ENCODE results near the gene CCDC149.

DNA sequence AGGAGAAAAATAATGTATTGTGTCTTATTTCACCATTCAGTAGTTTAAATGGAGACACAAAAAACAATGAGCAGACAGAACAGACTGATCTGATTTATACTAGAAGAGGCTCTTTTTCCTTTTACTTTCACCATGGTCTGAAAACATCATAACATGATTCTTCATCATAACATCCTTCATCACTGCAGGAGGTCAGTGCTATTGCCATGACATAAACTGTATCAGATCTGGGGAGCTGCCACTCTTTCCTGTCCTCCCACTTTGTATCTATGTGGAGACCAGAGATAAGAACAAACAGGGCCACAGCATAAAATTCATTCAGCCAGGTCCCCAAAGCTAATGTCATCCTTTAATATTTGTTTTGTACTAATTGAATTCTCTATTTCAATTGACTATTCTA is 92.3 kb downstream of the CCDC149 start:
- TF ChIP-seq, protein P1, sequence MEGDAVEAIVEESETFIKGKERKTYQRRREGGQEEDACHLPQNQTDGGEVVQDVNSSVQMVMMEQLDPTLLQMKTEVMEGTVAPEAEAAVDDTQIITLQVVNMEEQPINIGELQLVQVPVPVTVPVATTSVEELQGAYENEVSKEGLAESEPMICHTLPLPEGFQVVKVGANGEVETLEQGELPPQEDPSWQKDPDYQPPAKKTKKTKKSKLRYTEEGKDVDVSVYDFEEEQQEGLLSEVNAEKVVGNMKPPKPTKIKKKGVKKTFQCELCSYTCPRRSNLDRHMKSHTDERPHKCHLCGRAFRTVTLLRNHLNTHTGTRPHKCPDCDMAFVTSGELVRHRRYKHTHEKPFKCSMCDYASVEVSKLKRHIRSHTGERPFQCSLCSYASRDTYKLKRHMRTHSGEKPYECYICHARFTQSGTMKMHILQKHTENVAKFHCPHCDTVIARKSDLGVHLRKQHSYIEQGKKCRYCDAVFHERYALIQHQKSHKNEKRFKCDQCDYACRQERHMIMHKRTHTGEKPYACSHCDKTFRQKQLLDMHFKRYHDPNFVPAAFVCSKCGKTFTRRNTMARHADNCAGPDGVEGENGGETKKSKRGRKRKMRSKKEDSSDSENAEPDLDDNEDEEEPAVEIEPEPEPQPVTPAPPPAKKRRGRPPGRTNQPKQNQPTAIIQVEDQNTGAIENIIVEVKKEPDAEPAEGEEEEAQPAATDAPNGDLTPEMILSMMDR (IDR thresholded peaks at IDR 0.05), result no peak
- no peak for TF ChIP-seq EP300 (IDR thresholded peaks at IDR 0.05; ENCODE audit: low read depth)
- TF ChIP-seq POLR2A (IDR thresholded peaks at IDR 0.05), result no peak

Data from transverse colon (tissue), 3 donors.